Ovary (tissue), 9 donors: ENCODE data around the gene YPEL3. TPM values are rescaled to one million over a fixed set of nuclear protein-coding genes. Genes with fewer than 3 reads are reported as not detected.

Experiments
- DNase-seq, 5 donors: peaks; one replicate each; pipeline ENCODE4 v3.0.0-alpha.2; 2019 to 2020
- H3K27ac ChIP-seq, 2 donors: fragments of 200-600 bp; one replicate each; pipeline versions ENCODE4 v1.5.1 to v1.8.0; 2019 to 2022
- H3K27me3 ChIP-seq: fragments of 200-600 bp; one replicate; pipeline ENCODE4 v1.8.0; 2022
- H3K36me3 ChIP-seq: fragments of 200-600 bp; sonication (generic); one replicate; pipeline ENCODE4 v1.5.1; 2019
- H3K4me1 ChIP-seq: one replicate; pipeline ENCODE4 v1.8.1; 2013; ENCODE audit warnings: mild to moderate bottlenecking, moderate library complexity; ENCODE audit not compliant: insufficient read depth
- H3K4me3 ChIP-seq: fragments of 200-600 bp; sonication (generic); one replicate; pipeline ENCODE4 v1.5.1; 2017
- H3K9me3 ChIP-seq, 2 donors: fragments of 200-600 bp in 1 of 2; sonication (generic) in 1 of 2; one replicate each; pipeline versions ENCODE4 v1.5.1 to v1.8.1; 2013 to 2019; ENCODE audit warnings: mild to moderate bottlenecking in 1 of 2, moderate library complexity in 1 of 2
- CTCF ChIP-seq, 3 donors: fragments of 450-650 bp in 2 of 3; fragments of 200-600 bp in 1 of 3; IDR thresholded peaks; one replicate each; pipeline versions ENCODE4 v1.5.1 to v1.8.0; 2016 to 2022; ENCODE audit warnings: antibody characterized with exemption in 3 of 3, mild to moderate bottlenecking in 1 of 3
- EP300 ChIP-seq: sonication (generic); formaldehyde crosslinking; IDR thresholded peaks from one replicate; pipeline ENCODE4 v1.6.1; 2017; ENCODE audit warnings: antibody characterized with exemption
- POLR2A ChIP-seq: fragments of 450-650 bp; IDR thresholded peaks from one replicate; pipeline ENCODE4 v1.6.1; 2017; ENCODE audit warnings: antibody characterized with exemption, mild to moderate bottlenecking, moderate library complexity
- WGBS, 3 donors: extraction: QIAGEN DNeasy Blood & Tissue Kit in 1 of 3; methylation state at CpG; one replicate each; pipeline versions ENCODE4 v1.1.5 to v1.1.7; 2013 to 2017; 5-methylcytosine and 5-hydroxymethylcytosine counted together
- intact Hi-C, 4 donors: fragments of 100-400 bp; cut with DNase I; formaldehyde crosslinking; loops; one replicate each; pipeline versions ENCODE4 v1.11.0 to v1.15.1; 2022 to 2023
- polyA plus RNA-seq, 2 donors: library from polyadenylated mRNA; stranded (reverse); fragments of 200-250 nt in 1 of 2; fragments of 350-450 nt in 1 of 2; fragmentation: Illumina TruSeq in 1 of 2; extraction: RNeasy Lipid Tissue Mini Kit (QIAGEN cat#74804) in 1 of 2; gene quantifications; one replicate each; pipeline ENCODE4 v1.2.3, GENCODE V29; 2013 to 2014
- total RNA-seq, 7 donors: library from RNA; depleted of rRNA in 2 of 7; stranded (reverse); fragments of >200 nt in 2 of 7; fragmentation: NEBNext Ultra II Directional in 3 of 7; extraction: Animal tissue kit (Norgen Biotek cat#: 25700) in 3 of 7; gene quantifications; one replicate each; pipeline versions ENCODE4 v1.1.0 to v1.2.4, GENCODE V29; 2016 to 2023
- donor health status: DM: no; HTN: no; CAD: no; lungs with moderate emphysema.
- donor health status: DM: no; HTN: no; CAD: no.
- donor health status: Bipolar disorder and iron deficiency.
- donor health status: DM: yes; HTN: yes; CAD: no.
- donor health status: DM: no; HTN: no; CAD: no.
- donor health status: DM: yes; HTN: yes; CAD: no.

YPEL3 gene
- total and polyA plus RNA-seq, 9 donors: 12.7 to 134 (median 63.1) TPM

- H3K4me1 ChIP-seq: no peaks in the 10 kb centered on the region
- 50 to 69% (median 61%) methylated on average over 2 of the region's 2 CpGs for WGBS, 3 donors
- TF ChIP-seq EP300 (no peak), POLR2A (no peak), CTCF (IDR thresholded peaks at IDR 0.05) (no peak)
- intact Hi-C loops: no loop called here
- H3K27me3 ChIP-seq: no peaks in the 10 kb centered on the region
- no peaks in the 10 kb centered on the region for H3K36me3 ChIP-seq
- no peak for DNase-seq
- H3K9me3 ChIP-seq: no peaks in the 10 kb centered on the region
- no peak overlapping the region for H3K27ac ChIP-seq
- H3K4me3 ChIP-seq: no peak overlapping the region
Measured at GRCh38 chr16:30143347-30143702, 47.3 kb upstream of the YPEL3 start.

GRCh38 chr16:30142672-30143346 lies 46.8 kb upstream of the YPEL3 start:
- Histone ChIP-seq H3K4me1 (no peaks in the 10 kb centered on the region), H3K4me3 (no peak overlapping the region), H3K9me3 (no peaks in the 10 kb centered on the region), H3K27ac (no peak overlapping the region), H3K27me3 (no peaks in the 10 kb centered on the region), H3K36me3 (no peaks in the 10 kb centered on the region)
- no peak for TF ChIP-seq CTCF (IDR thresholded peaks at IDR 0.05)
- TF ChIP-seq EP300: no peak
- no peak for TF ChIP-seq POLR2A
- 75 to 79% (median 79%) methylated on average over 13 of the region's 13 CpGs for WGBS, 3 donors
- intact Hi-C loops: no loop called here
- no peak for DNase-seq

- Histone ChIP-seq H3K36me3 (no peaks in the 10 kb centered on the region), H3K9me3 (no peaks in the 10 kb centered on the region), H3K27ac (no peak overlapping the region), H3K4me1 (no peaks in the 10 kb centered on the region), H3K27me3 (no peaks in the 10 kb centered on the region), H3K4me3 (no peak overlapping the region)
- DNase-seq: no peak
- intact Hi-C loops: no loop called here
- TF ChIP-seq POLR2A (no peak), CTCF (IDR thresholded peaks at IDR 0.05) (no peak), EP300 (no peak)
- 92 to 97% (median 96%) methylated on average over 2 of the region's 2 CpGs for WGBS, 3 donors
Measured at GRCh38 chr16:30141750-30142149, 45.7 kb upstream of the YPEL3 start.

- WGBS, 3 donors: 65 to 75% (median 65%) methylated on average over 13 of the region's 13 CpGs
- DNase-seq: no peak
Measured at GRCh38 chr16:30139583-30140481, 43.8 kb upstream of the YPEL3 start.

More at GRCh38 chr16:30139583-30140481, 43.8 kb upstream of the YPEL3 start:
- Histone ChIP-seq H3K4me1 (no peaks in the 10 kb centered on the region), H3K4me3 (no peak overlapping the region), H3K9me3 (no peaks in the 10 kb centered on the region), H3K36me3 (no peaks in the 10 kb centered on the region), H3K27me3 (no peaks in the 10 kb centered on the region), H3K27ac (no peak overlapping the region)
- TF ChIP-seq POLR2A (no peak), EP300 (no peak), CTCF (IDR thresholded peaks at IDR 0.05) (no peak)
- intact Hi-C loops: loop anchor here in 1 of 4 donors (10.0 kb wide), 1 partner anchor 585 kb away; no protein-coding TSS in a partner anchor
